ENCODE results near the gene PTN.

DNA sequence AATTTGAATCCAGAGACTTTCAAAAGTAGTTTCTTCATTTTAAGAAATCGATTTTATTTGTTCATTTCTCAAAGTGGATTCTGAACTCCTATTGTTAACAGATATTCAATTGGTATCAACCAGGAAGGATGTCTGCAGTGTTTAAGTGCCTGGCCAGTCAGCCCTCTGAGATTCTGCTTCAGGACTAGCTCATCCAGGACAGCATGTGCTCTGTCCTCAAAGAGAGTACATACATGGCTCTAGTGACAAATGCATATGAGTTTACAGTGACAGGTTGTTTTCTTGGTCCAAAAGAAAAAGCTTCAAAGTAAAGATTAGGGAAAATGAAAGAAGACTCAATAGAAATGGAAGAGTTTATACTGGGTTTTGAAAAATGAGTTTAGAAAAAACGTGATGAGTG, 8.4 kb upstream of the PTN start:
- TF ChIP-seq, protein P1, sequence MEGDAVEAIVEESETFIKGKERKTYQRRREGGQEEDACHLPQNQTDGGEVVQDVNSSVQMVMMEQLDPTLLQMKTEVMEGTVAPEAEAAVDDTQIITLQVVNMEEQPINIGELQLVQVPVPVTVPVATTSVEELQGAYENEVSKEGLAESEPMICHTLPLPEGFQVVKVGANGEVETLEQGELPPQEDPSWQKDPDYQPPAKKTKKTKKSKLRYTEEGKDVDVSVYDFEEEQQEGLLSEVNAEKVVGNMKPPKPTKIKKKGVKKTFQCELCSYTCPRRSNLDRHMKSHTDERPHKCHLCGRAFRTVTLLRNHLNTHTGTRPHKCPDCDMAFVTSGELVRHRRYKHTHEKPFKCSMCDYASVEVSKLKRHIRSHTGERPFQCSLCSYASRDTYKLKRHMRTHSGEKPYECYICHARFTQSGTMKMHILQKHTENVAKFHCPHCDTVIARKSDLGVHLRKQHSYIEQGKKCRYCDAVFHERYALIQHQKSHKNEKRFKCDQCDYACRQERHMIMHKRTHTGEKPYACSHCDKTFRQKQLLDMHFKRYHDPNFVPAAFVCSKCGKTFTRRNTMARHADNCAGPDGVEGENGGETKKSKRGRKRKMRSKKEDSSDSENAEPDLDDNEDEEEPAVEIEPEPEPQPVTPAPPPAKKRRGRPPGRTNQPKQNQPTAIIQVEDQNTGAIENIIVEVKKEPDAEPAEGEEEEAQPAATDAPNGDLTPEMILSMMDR (IDR thresholded peaks at IDR 0.05): no peak
- TF ChIP-seq, protein P2, sequence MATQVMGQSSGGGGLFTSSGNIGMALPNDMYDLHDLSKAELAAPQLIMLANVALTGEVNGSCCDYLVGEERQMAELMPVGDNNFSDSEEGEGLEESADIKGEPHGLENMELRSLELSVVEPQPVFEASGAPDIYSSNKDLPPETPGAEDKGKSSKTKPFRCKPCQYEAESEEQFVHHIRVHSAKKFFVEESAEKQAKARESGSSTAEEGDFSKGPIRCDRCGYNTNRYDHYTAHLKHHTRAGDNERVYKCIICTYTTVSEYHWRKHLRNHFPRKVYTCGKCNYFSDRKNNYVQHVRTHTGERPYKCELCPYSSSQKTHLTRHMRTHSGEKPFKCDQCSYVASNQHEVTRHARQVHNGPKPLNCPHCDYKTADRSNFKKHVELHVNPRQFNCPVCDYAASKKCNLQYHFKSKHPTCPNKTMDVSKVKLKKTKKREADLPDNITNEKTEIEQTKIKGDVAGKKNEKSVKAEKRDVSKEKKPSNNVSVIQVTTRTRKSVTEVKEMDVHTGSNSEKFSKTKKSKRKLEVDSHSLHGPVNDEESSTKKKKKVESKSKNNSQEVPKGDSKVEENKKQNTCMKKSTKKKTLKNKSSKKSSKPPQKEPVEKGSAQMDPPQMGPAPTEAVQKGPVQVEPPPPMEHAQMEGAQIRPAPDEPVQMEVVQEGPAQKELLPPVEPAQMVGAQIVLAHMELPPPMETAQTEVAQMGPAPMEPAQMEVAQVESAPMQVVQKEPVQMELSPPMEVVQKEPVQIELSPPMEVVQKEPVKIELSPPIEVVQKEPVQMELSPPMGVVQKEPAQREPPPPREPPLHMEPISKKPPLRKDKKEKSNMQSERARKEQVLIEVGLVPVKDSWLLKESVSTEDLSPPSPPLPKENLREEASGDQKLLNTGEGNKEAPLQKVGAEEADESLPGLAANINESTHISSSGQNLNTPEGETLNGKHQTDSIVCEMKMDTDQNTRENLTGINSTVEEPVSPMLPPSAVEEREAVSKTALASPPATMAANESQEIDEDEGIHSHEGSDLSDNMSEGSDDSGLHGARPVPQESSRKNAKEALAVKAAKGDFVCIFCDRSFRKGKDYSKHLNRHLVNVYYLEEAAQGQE (IDR thresholded peaks at IDR 0.05; ENCODE audit: insufficient read depth in 1 of 2, low read depth in 2 of 2, low read length in 1 of 2): no peak

All from Panc1 (cell line).